PC-3 (cell line): ENCODE measurements around the gene CEP63. TPM values are rescaled to one million over a fixed set of nuclear protein-coding genes. Genes with fewer than 3 reads are reported as not detected.

ENCODE experiments used
- ATAC-seq: fragments of 200-7000 bp; cut with Tn5 transposase; 2 replicates; pipeline ENCODE4 v1.9.1; 2020; ENCODE audit warnings: mild to moderate bottlenecking, moderate library complexity
- BruUV-seq: library from RNA; stranded (reverse); fragments of 400-500 nt; replicated peaks from 2 replicates; lab custom pipeline; 2021; lab: Mats Ljungman, UMichigan
- CTCF ChIA-PET: fragments of 300-600 bp; sonication (Branson Sonifier 250); formaldehyde crosslinking; loops from one replicate; lab custom pipeline; 2022; ENCODE audit warnings: antibody characterized with exemption; lab: Charles Lee
- POLR2A ChIA-PET: fragments of 300-600 bp; sonication (Branson Sonifier 250); formaldehyde crosslinking; loops from one replicate; lab custom pipeline; 2022; ENCODE audit warnings: antibody characterized with exemption; ENCODE audit not compliant: unreplicated experiment; lab: Charles Lee
- DNase-seq: peaks from one replicate; pipeline ENCODE4 v3.0.0-alpha.2; 2015
- H2AFZ ChIP-seq: fragments of 300-600 bp; sonication (generic); 2 replicates; pipeline ENCODE4 v1.6.0; 2016; ENCODE audit warnings: antibody characterized with exemption, low read length
- H3F3A ChIP-seq: fragments of 300-600 bp; sonication (generic); one replicate; pipeline ENCODE4 v1.6.0; 2017; ENCODE audit warnings: antibody characterized with exemption, low read length, control low read depth, mild to moderate bottlenecking; ENCODE audit not compliant: unreplicated experiment
- H3K27ac ChIP-seq: fragments of 300-600 bp; sonication (generic); 2 replicates; pipeline ENCODE4 v1.5.1; 2016; ENCODE audit warnings: mild to moderate bottlenecking, low read length
- H3K27me3 ChIP-seq: fragments of 300-600 bp; sonication (generic); 2 replicates; pipeline ENCODE4 v1.6.1; 2016; ENCODE audit warnings: low read length, mixed read lengths
- H3K36me3 ChIP-seq: fragments of 300-600 bp; sonication (generic); 2 replicates; pipeline ENCODE4 v1.6.1; 2016; ENCODE audit warnings: low read depth, mixed run types, low read length, mixed read lengths
- H3K4me1 ChIP-seq: fragments of 300-600 bp; sonication (generic); 2 replicates; pipeline ENCODE4 v1.5.1; 2016; ENCODE audit warnings: low read length; ENCODE audit not compliant: insufficient read depth
- H3K4me2 ChIP-seq: fragments of 300-600 bp; sonication (generic); 2 replicates; pipeline ENCODE4 v1.6.0; 2016; ENCODE audit warnings: low read length
- H3K4me3 ChIP-seq: fragments of 300-600 bp; sonication (generic); 2 replicates; pipeline ENCODE4 v1.5.1; 2016; ENCODE audit warnings: mild to moderate bottlenecking, low read length, mixed read lengths
- H3K79me2 ChIP-seq: fragments of 300-600 bp; sonication (generic); 2 replicates; pipeline ENCODE4 v1.6.1; 2017; ENCODE audit warnings: low read length, mixed read lengths
- H3K9ac ChIP-seq: fragments of 300-600 bp; sonication (generic); 2 replicates; pipeline ENCODE4 v1.6.0; 2016; ENCODE audit warnings: mild to moderate bottlenecking, low read length
- H3K9me2 ChIP-seq: fragments of 300-600 bp; sonication (generic); replicated peaks from 2 replicates; pipeline ENCODE4 v1.6.1; 2016; ENCODE audit warnings: mixed run types, low read length, mixed read lengths
- H3K9me3 ChIP-seq: fragments of 300-600 bp; sonication (generic); 2 replicates; pipeline ENCODE4 v1.6.1; 2016; ENCODE audit warnings: low read length, mixed read lengths
- H4K20me1 ChIP-seq: fragments of 300-600 bp; sonication (generic); 2 replicates; pipeline ENCODE4 v1.6.1; 2016; ENCODE audit warnings: low read length, mixed read lengths
- EZH2 ChIP-seq: fragments of 300-600 bp; sonication (generic); IDR thresholded peaks from one replicate; pipeline ENCODE4 v1.6.1; 2017; ENCODE audit warnings: antibody characterized with exemption, mild to moderate bottlenecking, low read length; ENCODE audit not compliant: unreplicated experiment
- EZH2phosphoT487 ChIP-seq: fragments of 300-600 bp; sonication (generic); IDR thresholded peaks from 2 replicates; pipeline ENCODE4 v1.6.1; 2018; ENCODE audit warnings: mild to moderate bottlenecking, antibody characterized with exemption, low read length, borderline replicate concordance
- intact Hi-C: fragments of 100-400 bp; cut with micrococcal nuclease; formaldehyde crosslinking; loops from 2 replicates; pipeline ENCODE4 v1.9.0; 2023
- total RNA-seq: library from RNA; depleted of rRNA; stranded (reverse); fragments of >200 nt; gene quantifications from 2 replicates; pipeline ENCODE4 v1.2.3, GENCODE V29; 2014
- TF ChIP-seq, protein P1 (sequence below): fragments of 300-600 bp; sonication (generic); conservative IDR thresholded peaks from 2 replicates; pipeline ENCODE4 v1.5.1; 2017; ENCODE audit warnings: antibody characterized with exemption, low read depth, mild to moderate bottlenecking, low read length

The CEP63 gene
- total RNA-seq, 1 experiment from 2014 or later: 15.4 TPM

DNA sequence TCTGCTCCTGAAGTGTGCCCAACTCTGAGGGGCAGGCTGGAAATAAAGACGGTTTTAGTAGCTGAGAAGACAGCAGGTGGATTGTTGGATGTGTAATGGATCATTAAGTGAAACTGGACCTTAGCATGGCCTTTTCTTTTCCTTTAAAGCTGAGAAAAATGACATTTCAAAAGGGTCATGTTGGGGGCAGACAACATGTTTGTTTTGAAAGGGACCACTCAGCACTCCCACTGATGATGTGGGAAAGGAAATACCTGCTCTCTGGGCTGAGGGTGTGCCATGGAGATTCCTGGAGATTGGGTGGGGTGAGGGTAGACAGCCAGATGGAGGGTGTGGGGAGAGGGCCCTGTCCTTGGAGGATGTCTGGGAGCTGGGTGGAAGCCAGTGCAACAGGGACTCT is 38.5 kb upstream of the CEP63 start:
- H3K36me3 ChIP-seq: no peaks in the 10 kb centered on the region
- H4K20me1 ChIP-seq: no peaks in the 10 kb centered on the region
- intact Hi-C loops: no loop called here
- no peaks in the 10 kb centered on the region for H3K27me3 ChIP-seq
- ATAC-seq: no peak
- ChIA-PET POLR2A (no interaction called here), CTCF (no interaction called here)
- H3K4me1 ChIP-seq: no peaks in the 10 kb centered on the region
- no peak overlapping the region for H3K27ac ChIP-seq
- no peak overlapping the region for H2AFZ ChIP-seq
- no peak overlapping the region for H3K9ac ChIP-seq
- H3K4me2 ChIP-seq: no peak overlapping the region
- H3K9me2 ChIP-seq: no peaks in the 10 kb centered on the region
- TF ChIP-seq EZH2phosphoT487 (no peak), EZH2 (no peak)
- TF ChIP-seq, protein P1, sequence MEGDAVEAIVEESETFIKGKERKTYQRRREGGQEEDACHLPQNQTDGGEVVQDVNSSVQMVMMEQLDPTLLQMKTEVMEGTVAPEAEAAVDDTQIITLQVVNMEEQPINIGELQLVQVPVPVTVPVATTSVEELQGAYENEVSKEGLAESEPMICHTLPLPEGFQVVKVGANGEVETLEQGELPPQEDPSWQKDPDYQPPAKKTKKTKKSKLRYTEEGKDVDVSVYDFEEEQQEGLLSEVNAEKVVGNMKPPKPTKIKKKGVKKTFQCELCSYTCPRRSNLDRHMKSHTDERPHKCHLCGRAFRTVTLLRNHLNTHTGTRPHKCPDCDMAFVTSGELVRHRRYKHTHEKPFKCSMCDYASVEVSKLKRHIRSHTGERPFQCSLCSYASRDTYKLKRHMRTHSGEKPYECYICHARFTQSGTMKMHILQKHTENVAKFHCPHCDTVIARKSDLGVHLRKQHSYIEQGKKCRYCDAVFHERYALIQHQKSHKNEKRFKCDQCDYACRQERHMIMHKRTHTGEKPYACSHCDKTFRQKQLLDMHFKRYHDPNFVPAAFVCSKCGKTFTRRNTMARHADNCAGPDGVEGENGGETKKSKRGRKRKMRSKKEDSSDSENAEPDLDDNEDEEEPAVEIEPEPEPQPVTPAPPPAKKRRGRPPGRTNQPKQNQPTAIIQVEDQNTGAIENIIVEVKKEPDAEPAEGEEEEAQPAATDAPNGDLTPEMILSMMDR: no peak
- H3K4me3 ChIP-seq: no peak overlapping the region
- no peaks in the 10 kb centered on the region for H3K79me2 ChIP-seq
- no peak for DNase-seq
- no peaks in the 10 kb centered on the region for H3K9me3 ChIP-seq
- no TSS peak for BruUV-seq
- no peaks in the 10 kb centered on the region for H3F3A ChIP-seq

DNA sequence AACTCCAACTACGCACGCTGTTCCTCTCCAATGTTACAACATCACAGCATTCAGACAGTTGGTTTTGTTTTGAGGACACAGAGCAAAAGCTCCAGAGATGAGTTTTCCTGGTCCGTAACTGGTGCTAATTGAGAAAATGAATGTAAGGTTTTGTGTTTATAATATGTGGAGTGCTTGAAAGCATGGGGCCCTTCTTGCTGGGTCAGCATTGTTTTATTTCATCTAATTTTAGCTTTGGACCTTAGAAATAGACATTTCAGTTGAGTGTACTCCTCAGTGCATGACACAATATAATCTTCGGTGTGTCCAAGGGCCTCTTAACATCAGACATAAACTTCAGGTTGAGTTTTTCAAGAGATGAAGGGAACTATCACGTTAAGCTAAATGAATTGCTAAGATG is 37.2 kb upstream of the CEP63 start:
- H4K20me1 ChIP-seq: no peaks in the 10 kb centered on the region
- no peaks in the 10 kb centered on the region for H3K27me3 ChIP-seq
- no peak for TF ChIP-seq EZH2phosphoT487
- TF ChIP-seq, protein P1: no peak
- TF ChIP-seq EZH2: no peak
- no peak overlapping the region for H3K9ac ChIP-seq
- intact Hi-C loops: no loop called here
- ChIA-PET POLR2A (no interaction called here), CTCF (no interaction called here)
- H2AFZ ChIP-seq: no peak overlapping the region
- no peaks in the 10 kb centered on the region for H3K79me2 ChIP-seq
- no peak overlapping the region for H3K4me2 ChIP-seq
- no peaks in the 10 kb centered on the region for H3K9me3 ChIP-seq
- H3K4me1 ChIP-seq: no peaks in the 10 kb centered on the region
- DNase-seq: no peak
- H3K27ac ChIP-seq: no peak overlapping the region
- H3K36me3 ChIP-seq: no peaks in the 10 kb centered on the region
- BruUV-seq: no TSS peak
- no peaks in the 10 kb centered on the region for H3K9me2 ChIP-seq
- H3F3A ChIP-seq: no peaks in the 10 kb centered on the region
- no peak for ATAC-seq
- no peak overlapping the region for H3K4me3 ChIP-seq

DNA sequence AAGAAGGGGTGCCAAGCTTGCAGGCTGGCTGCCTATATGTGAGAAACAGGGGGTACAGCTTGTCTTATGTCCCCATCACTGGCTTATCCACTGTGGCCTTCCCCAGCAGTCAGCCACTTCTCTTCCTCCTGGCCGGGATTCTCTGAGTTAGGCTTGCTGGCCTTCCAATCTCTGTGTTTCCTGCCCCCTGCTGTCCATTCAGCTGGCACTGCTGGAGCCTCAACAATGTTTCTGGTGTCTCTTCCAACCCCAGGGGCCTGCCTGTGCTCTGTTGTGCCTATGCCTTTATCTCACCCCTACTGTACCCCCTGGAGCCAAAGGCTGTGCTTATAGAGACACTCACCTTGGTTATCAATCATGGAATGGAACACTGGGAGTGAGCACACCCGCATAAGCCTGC is 36.6 kb upstream of the CEP63 start:
- Histone ChIP-seq H3K79me2 (no peaks in the 10 kb centered on the region), H3K9ac (no peak overlapping the region), H3K9me2 (no peaks in the 10 kb centered on the region), H3K9me3 (no peaks in the 10 kb centered on the region), H3K4me3 (no peak overlapping the region), H2AFZ (no peak overlapping the region), H3K27ac (no peak overlapping the region), H3F3A (no peaks in the 10 kb centered on the region), H3K4me2 (no peak overlapping the region), H3K36me3 (no peaks in the 10 kb centered on the region), H3K27me3 (no peaks in the 10 kb centered on the region), H3K4me1 (no peaks in the 10 kb centered on the region), H4K20me1 (no peaks in the 10 kb centered on the region)
- DNase-seq: peak; percentile 57
- intact Hi-C loops: no loop called here
- TF ChIP-seq, protein P1: peak; percentile 61
- TF ChIP-seq EZH2 (no peak), EZH2phosphoT487 (no peak)
- BruUV-seq: no TSS peak
- ChIA-PET POLR2A (no interaction called here), CTCF (no interaction called here)
- ATAC-seq: peak; percentile 77
